Neural progenitor cell (in vitro differentiated cells): ENCODE measurements around the gene ECE2. TPM values are rescaled to one million over a fixed set of nuclear protein-coding genes. Genes with fewer than 3 reads are reported as not detected.

Experiments used
- DNase-seq: peaks from one replicate; pipeline ENCODE4 v3.0.0-alpha.2; 2016; ENCODE audit warnings: low spot score
- H2AFZ ChIP-seq: fragments of 200-600 bp; sonication (generic); replicated peaks from 2 replicates; pipeline ENCODE4 v1.6.1; 2016; ENCODE audit warnings: antibody characterized with exemption
- H3F3A ChIP-seq: fragments of 200-600 bp; sonication (generic); 2 replicates; pipeline ENCODE4 v1.6.1; 2016; ENCODE audit warnings: antibody characterized with exemption, low read depth
- H3K27ac ChIP-seq: fragments of 200-600 bp; sonication (generic); 2 replicates; pipeline ENCODE4 v1.5.1; 2016; ENCODE audit warnings: mild to moderate bottlenecking
- H3K27me3 ChIP-seq: fragments of 200-600 bp; sonication (generic); 2 replicates; pipeline ENCODE4 v1.6.1; 2016; ENCODE audit warnings: mild to moderate bottlenecking, moderate library complexity
- H3K36me3 ChIP-seq: fragments of 200-600 bp; sonication (generic); 2 replicates; pipeline ENCODE4 v1.5.1; 2016
- H3K4me1 ChIP-seq: fragments of 200-600 bp; sonication (generic); 2 replicates; pipeline ENCODE4 v1.6.1; 2016; ENCODE audit warnings: mixed run types
- H3K4me2 ChIP-seq: fragments of 200-600 bp; sonication (generic); 2 replicates; pipeline ENCODE4 v1.6.1; 2016
- H3K4me3 ChIP-seq: fragments of 200-600 bp; sonication (generic); 2 replicates; pipeline ENCODE4 v1.5.1; 2016
- H3K79me2 ChIP-seq: fragments of 200-600 bp; sonication (generic); 2 replicates; pipeline ENCODE4 v1.6.1; 2016; ENCODE audit warnings: low read depth
- H3K9ac ChIP-seq: fragments of 200-600 bp; sonication (generic); 2 replicates; pipeline ENCODE4 v1.6.1; 2016
- H3K9me3 ChIP-seq: fragments of 200-600 bp; sonication (generic); 2 replicates; pipeline ENCODE4 v1.5.1; 2016; ENCODE audit warnings: low read depth
- H4K20me1 ChIP-seq: fragments of 200-600 bp; sonication (generic); 2 replicates; pipeline ENCODE4 v1.6.1; 2016; ENCODE audit warnings: low read depth
- H3K27ac Mint-ChIP-seq: 3 replicates; pipeline ENCODE4 v1.8.0; 2021; ENCODE audit warnings: mixed read lengths
- H3K27me3 Mint-ChIP-seq: 2 replicates; pipeline ENCODE4 v1.8.0; 2022; ENCODE audit warnings: low read depth, mild to moderate bottlenecking, inconsistent platforms, moderate library complexity, mixed read lengths; ENCODE audit not compliant: insufficient read depth
- H3K36me3 Mint-ChIP-seq: 3 replicates; pipeline ENCODE4 v1.8.0; 2021; ENCODE audit warnings: mixed read lengths
- H3K4me1 Mint-ChIP-seq: 3 replicates; pipeline ENCODE4 v1.8.0; 2021; ENCODE audit warnings: mixed read lengths
- H3K4me3 Mint-ChIP-seq: 3 replicates; pipeline ENCODE4 v1.8.0; 2021; ENCODE audit warnings: mild to moderate bottlenecking, moderate library complexity, mixed read lengths
- H3K9me3 Mint-ChIP-seq: 3 replicates; pipeline ENCODE4 v1.8.0; 2020; ENCODE audit warnings: mixed read lengths
- EZH2 ChIP-seq: fragments of 200-600 bp; sonication (generic); IDR thresholded peaks from 2 replicates; pipeline ENCODE4 v1.6.1; 2017; ENCODE audit warnings: antibody characterized with exemption, mild to moderate bottlenecking, moderate library complexity
- EZH2phosphoT487 ChIP-seq: fragments of 200-600 bp; sonication (generic); IDR thresholded peaks from 2 replicates; pipeline ENCODE4 v1.6.1; 2017; ENCODE audit warnings: antibody characterized with exemption
- total RNA-seq: library from RNA; depleted of rRNA; stranded (reverse); fragments of >200 nt; gene quantifications from 2 replicates; pipeline ENCODE4 v1.2.3, GENCODE V29; 2015; ENCODE audit warnings: low replicate concordance
- TF ChIP-seq, protein P1 (sequence below): fragments of 200-600 bp; sonication (generic); IDR thresholded peaks from 2 replicates; pipeline ENCODE4 v1.5.1; 2017; ENCODE audit warnings: antibody characterized with exemption, mild to moderate bottlenecking

The ECE2 gene
- total RNA-seq, 1 donor from 2014 or later, result not detected

DNA sequence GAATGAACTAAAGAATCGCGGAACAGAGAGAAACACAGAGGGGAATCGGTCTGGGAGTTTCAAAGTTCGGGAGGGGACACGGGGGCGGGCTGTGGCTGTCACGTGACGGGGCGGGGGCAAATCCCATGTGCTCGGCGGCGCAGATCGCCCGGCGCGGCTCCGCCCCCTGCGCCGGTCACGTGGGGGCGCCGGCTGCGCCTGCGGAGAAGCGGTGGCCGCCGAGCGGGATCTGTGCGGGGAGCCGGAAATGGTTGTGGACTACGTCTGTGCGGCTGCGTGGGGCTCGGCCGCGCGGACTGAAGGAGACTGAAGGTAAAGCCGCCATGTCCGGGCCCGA lies 38.5 kb downstream of the ECE2 start, which contains the start of gene EIF4G1:
TSS of gene EIF4G1 (plus strand) at position 244 of the 337 bp plus-strand sequence. CDS start 1,191 bp downstream, outside the sequence.
- DNase-seq, result peak; percentile 96
- Histone ChIP-seq H3K4me2 (peak within 1 kb of the TSS; percentile 96), H3K9ac (peak within 1 kb of the TSS; percentile 92), H3K36me3 (no peaks in the 10 kb centered on the region), H3K9me3 (no peaks in the 10 kb centered on the region), H2AFZ (peak within 1 kb of the TSS; percentile 30), H3K27ac (peak within 1 kb of the TSS; percentile 72), H3K4me3 (peak within 1 kb of the TSS; percentile 83), H3K4me1 (peaks cover 13% of the 10 kb centered on the region), H3K79me2 (peaks cover 50% of the 10 kb centered on the region), H3F3A (peaks cover 23% of the 10 kb centered on the region), H4K20me1 (peaks cover 45% of the 10 kb centered on the region), H3K27me3 (no peaks in the 10 kb centered on the region)
- Mint-ChIP-seq H3K27ac (peak within 1 kb of the TSS; percentile 12), H3K27me3 (peaks cover 8% of the 10 kb centered on the region), H3K4me3 (peak within 1 kb of the TSS; percentile 90), H3K9me3 (no peaks in the 10 kb centered on the region), H3K36me3 (peaks cover 22% of the 10 kb centered on the region), H3K4me1 (peaks cover 23% of the 10 kb centered on the region)
- no peak for TF ChIP-seq EZH2
- TF ChIP-seq, protein P1, sequence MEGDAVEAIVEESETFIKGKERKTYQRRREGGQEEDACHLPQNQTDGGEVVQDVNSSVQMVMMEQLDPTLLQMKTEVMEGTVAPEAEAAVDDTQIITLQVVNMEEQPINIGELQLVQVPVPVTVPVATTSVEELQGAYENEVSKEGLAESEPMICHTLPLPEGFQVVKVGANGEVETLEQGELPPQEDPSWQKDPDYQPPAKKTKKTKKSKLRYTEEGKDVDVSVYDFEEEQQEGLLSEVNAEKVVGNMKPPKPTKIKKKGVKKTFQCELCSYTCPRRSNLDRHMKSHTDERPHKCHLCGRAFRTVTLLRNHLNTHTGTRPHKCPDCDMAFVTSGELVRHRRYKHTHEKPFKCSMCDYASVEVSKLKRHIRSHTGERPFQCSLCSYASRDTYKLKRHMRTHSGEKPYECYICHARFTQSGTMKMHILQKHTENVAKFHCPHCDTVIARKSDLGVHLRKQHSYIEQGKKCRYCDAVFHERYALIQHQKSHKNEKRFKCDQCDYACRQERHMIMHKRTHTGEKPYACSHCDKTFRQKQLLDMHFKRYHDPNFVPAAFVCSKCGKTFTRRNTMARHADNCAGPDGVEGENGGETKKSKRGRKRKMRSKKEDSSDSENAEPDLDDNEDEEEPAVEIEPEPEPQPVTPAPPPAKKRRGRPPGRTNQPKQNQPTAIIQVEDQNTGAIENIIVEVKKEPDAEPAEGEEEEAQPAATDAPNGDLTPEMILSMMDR, result no peak
- no peak for TF ChIP-seq EZH2phosphoT487

DNA sequence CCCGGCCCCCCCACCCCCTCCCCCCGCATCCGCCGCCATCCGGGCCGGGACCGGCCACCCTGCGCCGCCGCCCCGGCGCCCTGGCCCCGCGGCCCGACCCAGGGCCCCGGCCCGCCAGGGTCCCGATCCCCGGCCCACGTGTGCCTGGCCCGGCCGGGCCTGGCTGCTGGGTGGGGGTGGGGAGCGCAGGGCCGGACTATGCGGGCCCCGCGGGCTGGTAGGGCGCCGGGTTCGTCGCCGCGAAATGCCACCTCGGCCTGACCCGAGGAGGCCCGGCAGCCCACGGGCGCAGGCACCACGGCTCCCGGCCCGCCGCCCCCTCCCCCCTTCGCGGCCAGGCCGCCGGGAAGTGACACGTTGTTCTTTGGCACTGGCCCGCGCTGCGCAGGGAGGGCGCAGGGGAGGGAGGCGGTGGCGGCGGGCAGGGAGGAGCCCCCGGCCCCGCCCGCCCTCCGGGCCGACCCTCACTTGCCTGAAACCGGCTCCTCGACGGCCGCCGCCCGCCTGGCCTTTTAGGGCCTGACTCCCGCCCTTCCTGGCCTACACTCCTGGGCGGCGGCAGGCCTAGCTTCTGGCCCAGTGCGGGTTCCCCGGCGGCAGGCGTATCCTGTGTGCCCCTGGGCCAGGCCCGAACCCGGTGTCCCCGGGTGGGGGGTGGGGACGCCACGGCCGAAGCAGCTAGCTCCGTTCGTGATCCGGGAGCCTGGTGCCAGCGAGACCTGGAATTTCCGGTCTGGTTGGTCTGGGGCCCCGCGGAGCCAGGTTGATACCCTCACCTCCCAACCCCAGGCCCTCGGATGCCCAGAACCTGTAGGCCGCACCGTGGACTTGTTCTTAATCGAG lies 39.1 kb downstream of the ECE2 start:
- Histone ChIP-seq H3K27me3 (no peaks in the 10 kb centered on the region), H4K20me1 (peaks cover 51% of the 10 kb centered on the region), H3K9me3 (no peaks in the 10 kb centered on the region), H3K27ac (peak overlapping the region; percentile 72), H3K4me3 (peak overlapping the region; percentile 83), H3K9ac (peak overlapping the region; percentile 92), H3K36me3 (no peaks in the 10 kb centered on the region), H3K79me2 (peaks cover 56% of the 10 kb centered on the region), H3K4me2 (peak overlapping the region; percentile 96), H3K4me1 (peaks cover 13% of the 10 kb centered on the region), H3F3A (peaks cover 23% of the 10 kb centered on the region), H2AFZ (no peak overlapping the region)
- H3K36me3 Mint-ChIP-seq, result peaks cover 22% of the 10 kb centered on the region
- H3K4me1 Mint-ChIP-seq, result peaks cover 23% of the 10 kb centered on the region
- no peak overlapping the region for H3K27ac Mint-ChIP-seq
- H3K4me3 Mint-ChIP-seq, result peak overlapping the region; percentile 90
- H3K9me3 Mint-ChIP-seq, result no peaks in the 10 kb centered on the region
- TF ChIP-seq, protein P1, result no peak
- TF ChIP-seq EZH2 (no peak), EZH2phosphoT487 (no peak)
- H3K27me3 Mint-ChIP-seq, result peaks cover 8% of the 10 kb centered on the region
- peak; percentile 80 for DNase-seq

DNA sequence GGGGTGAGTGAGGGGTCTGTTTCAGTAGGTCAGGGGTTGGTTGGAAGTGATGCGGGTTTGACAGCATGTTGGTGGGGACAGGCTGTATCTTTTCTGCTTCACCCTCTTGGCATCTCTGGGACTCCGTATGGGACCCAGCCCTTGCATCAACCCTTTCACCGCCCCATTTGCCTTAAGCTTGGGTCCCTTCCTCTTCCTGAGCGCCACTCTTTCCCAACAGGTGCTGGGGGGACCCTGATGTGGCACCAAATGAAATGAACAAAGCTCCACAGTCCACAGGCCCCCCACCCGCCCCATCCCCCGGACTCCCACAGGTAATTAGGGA lies 39.7 kb downstream of the ECE2 start:
- Mint-ChIP-seq H3K27ac (no peak overlapping the region), H3K9me3 (no peaks in the 10 kb centered on the region), H3K4me3 (peak overlapping the region; percentile 90), H3K27me3 (peaks cover 8% of the 10 kb centered on the region), H3K36me3 (peaks cover 22% of the 10 kb centered on the region), H3K4me1 (peaks cover 23% of the 10 kb centered on the region)
- Histone ChIP-seq H3K9ac (peak overlapping the region; percentile 92), H3K4me2 (peak overlapping the region; percentile 96), H4K20me1 (peaks cover 56% of the 10 kb centered on the region), H3K4me3 (peak overlapping the region; percentile 83), H3K4me1 (peaks cover 13% of the 10 kb centered on the region), H3K79me2 (peaks cover 62% of the 10 kb centered on the region), H3K9me3 (no peaks in the 10 kb centered on the region), H2AFZ (no peak overlapping the region), H3K27me3 (no peaks in the 10 kb centered on the region), H3F3A (peaks cover 23% of the 10 kb centered on the region), H3K27ac (peak overlapping the region; percentile 72), H3K36me3 (no peaks in the 10 kb centered on the region)
- no peak for DNase-seq
- TF ChIP-seq, protein P1, result no peak
- TF ChIP-seq EZH2 (no peak), EZH2phosphoT487 (no peak)
